GM18511 (cell line): ENCODE results near the gene POLR2E.
A peak's percentile ranks its signal among the peaks of the same experiment; 100 is the strongest.

Source experiments
- ATAC-seq: cut with Tn5 transposase; IDR thresholded peaks from one replicate; pipeline ENCODE4 v1.9.1; 2021; ENCODE audit warnings: mild to moderate bottlenecking, moderate library complexity; ENCODE audit not compliant: unreplicated experiment

Gene POLR2E

DNA sequence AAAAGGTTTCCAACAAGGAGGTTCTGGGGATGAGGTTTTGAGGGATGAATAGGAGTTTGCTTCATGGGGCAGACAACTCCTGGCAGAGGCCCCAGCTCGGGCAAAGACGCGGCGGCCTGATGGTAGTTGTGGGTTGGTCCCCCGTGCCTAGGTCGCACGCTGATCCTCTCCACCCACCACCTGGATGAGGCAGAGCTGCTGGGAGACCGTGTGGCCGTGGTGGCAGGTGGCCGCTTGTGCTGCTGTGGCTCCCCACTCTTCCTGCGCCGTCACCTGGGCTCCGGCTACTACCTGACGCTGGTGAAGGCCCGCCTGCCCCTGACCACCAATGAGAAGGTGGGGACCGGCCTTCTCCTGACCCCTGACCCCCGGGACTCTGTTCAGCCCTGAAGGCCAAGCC lies 43.4 kb downstream of the POLR2E start:
- ATAC-seq: no peak

DNA sequence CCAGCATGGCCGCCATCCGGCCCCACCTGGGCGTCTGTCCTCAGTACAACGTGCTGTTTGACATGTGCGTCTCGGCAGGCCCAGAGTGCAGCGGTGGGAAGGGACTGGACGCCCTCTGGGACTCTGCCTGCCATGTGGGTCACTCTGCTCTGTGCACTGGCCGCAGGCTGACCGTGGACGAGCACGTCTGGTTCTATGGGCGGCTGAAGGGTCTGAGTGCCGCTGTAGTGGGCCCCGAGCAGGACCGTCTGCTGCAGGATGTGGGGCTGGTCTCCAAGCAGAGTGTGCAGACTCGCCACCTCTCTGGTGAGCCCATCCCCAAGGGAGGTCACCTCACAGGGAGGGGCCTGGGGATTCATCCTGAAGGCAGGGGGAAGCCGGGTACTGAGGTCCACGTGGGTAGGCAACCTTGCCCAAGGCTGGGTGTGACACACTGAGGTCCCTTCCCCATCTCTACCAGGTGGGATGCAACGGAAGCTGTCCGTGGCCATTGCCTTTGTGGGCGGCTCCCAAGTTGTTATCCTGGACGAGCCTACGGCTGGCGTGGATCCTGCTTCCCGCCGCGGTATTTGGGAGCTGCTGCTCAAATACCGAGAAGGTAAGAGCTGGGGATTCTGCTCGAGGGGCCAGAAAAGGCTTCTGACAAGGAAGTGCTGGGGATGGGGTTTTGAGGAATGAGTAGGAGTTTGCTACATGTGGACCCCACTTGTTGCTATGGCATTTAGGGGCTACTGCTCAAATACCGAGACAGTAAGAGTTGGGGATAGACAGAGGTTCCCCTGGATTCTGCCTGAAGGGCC lies 44.0 kb downstream of the POLR2E start:
- ATAC-seq: no peak

DNA sequence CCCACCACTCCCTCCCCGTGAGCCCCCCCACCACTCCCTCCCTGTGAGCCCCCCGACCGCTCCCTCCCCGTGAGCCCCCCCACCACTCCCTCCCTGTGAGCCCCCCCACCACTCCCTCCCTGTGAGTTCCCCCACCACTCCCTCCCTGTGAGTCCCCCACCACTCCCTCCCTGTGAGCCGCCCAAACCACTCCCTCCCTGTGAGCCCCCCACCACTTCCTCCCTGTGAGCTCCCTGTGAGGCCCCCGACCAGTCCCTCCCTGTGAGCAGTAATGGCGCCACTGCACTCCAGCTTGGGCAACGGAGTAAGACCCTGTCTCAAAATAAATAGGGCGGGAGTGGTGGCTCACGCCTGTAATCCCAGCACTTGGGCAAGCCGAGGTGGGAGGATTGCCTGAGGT lies 45.4 kb downstream of the POLR2E start:
- ATAC-seq: no peak

DNA sequence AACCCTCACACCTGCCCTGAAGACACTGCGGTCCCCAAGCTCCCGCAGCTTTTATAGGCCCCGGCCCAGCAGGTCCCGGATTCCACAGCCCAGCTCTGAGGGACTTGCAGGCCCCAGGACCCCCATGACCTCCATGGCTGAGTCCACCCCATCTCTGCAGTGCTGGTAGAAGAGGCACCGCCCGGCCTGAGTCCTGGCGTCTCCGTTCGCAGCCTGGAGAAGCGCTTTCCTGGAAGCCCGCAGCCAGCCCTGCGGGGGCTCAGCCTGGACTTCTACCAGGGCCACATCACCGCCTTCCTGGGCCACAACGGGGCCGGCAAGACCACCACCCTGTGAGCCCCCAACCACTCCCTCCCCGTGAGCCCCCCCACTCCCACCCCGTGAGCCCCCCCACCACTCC lies 46.1 kb downstream of the POLR2E start:
- ATAC-seq: no peak

GRCh38 chr19:1047696-1048147 lies 47.5 kb downstream of the POLR2E start:
- ATAC-seq: no peak

GRCh38 chr19:1046836-1047695 lies 48.1 kb downstream of the POLR2E start:
- ATAC-seq: no peak

- no peak for ATAC-seq
These were observed 49.0 kb downstream of the POLR2E start for GRCh38 chr19:1046117-1046626.

- no peak for ATAC-seq
These were observed 50.0 kb downstream of the POLR2E start for GRCh38 chr19:1045247-1045603.

GRCh38 chr19:1042689-1043511 lies 52.3 kb downstream of the POLR2E start:
- ATAC-seq: no peak

DNA sequence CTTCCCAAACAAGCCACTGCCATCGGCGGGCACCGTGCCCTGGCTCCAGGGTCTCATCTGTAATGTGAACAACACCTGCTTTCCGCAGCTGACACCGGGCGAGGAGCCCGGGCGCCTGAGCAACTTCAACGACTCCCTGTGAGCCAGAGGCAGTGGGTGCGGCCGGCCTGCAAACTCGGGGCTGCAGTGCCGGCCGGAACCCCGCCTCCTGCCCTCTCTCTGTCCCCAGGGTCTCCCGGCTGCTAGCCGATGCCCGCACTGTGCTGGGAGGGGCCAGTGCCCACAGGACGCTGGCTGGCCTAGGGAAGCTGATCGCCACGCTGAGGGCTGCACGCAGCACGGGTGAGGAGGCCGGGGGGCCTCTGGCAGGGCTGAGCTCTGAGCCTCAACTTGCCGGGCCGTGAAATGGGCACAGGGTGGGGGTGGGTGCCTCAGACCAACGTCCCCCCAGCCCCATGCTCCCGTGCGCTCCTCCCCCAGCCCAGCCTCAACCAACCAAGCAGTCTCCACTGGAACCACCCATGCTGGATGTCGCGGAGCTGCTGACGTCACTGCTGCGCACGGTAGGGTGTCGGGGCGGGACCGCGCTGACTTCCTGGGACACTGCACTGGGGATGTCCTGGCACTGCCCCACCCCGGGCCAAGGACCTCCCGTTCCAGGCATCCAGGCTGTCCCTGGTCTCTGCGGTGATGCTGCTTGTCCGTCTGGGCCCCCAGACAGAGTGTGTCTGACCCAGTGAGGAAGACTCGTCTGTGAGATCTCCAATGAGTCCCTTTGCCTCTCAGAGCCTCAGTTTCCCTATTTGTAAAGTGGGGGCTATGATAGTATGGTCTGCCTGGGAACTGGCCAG lies 53.1 kb downstream of the POLR2E start:
- ATAC-seq: no peak

GRCh38 chr19:1041272-1041834 lies 53.8 kb downstream of the POLR2E start:
- ATAC-seq: no peak

DNA sequence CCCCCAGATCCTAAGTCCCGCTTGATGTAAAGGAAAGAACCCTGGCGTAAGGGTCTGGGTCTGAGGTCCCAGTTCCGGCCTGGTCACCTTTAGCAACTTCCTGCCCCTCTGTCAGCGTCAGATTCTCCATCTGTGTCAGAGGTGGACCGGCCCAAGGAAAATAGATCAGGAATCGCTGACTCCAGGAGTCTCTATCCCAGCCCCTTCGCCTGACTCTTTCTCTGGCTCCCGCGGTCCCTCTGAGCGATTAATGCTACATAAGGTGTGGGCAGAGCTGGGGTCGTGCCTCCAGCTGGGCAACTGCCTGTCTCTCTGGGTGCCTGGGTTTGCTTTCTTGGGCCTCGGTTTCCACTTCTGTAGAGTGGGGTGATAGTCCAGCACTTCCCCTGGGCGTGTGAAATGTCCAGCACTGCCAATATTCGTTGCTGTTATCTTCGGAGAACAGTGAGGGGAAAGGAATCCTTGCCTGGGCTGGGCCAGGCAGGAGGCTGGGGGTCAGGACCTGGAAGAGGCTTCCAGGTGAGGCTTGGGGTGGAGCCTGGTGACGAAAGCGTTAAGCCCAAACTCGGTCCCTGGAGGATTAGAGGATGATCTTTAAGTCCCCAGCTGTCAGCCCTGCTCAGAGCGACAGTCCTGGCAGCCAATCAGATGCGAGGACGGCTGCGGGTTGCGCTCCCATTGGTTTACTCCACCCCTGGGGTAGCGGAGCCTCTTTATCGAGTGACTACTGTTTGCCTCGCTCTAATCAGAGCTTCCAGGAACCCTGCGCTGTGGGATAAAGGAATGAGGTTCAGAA lies 54.5 kb downstream of the POLR2E start:
- ATAC-seq: no peak

- peak; percentile 78 for ATAC-seq
These were observed 55.3 kb downstream of the POLR2E start, which contains the start of gene ABCA7 for GRCh38 chr19:1039646-1040475. Gene ABCA7 (plus strand): TSS chr19:1040107. CDS start chr19:1041362, 1,255 bp downstream.

DNA sequence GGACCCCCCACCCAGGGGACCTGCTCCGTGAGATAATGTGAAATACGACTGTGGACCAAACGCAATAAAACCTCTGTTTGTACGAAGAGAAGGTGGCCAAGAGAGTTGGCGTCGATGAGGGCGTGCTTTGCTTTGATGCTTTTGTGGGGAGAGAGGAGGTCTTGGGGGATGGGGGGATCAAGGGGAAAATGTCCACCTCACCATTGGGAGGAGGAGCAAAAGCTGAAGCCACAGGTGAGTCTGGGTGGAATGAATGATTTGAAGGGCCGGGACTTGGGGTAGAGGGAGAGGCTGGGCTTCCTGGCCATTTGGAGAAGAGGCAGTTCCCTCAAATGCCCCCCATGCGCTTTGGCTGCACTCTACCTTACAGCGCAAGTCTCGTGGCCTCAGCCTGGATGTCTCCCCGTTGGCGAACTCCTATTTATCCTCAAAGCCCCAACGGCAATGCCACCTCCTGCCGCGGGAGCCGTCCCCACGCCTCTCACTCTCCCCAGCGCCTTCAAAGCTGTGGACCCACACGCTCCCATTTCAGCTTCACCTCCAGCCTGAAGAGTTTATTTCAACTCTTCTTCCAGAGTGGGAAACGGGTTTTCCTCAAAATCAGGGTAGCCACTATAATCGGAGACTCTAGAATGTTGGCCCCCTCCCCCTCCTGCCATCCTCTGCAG lies 56.1 kb downstream of the POLR2E start:
- no peak for ATAC-seq

DNA sequence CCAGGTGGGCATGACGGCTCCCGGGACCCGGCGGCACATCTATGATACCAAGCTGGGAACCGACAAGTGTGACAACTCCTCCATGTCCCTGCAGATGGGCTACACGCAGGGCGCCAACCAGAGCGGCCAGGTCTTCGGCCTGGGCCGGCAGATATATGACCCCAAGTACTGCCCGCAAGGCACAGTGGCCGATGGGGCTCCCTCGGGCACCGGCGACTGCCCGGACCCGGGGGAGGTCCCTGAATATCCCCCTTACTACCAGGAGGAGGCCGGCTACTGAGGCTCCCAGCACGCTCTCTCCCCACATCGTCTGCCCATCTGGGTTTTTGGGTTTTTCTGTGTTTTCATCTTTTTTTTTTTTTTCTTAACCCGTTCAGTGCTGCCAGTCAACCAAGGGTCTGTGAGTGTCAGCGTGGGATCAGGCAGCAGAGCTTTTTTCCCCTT lies 57.5 kb downstream of the POLR2E start:
- no peak for ATAC-seq
